Iris pigment epithelial cell (primary cell): ENCODE data around the gene MST1.
A peak's percentile ranks its signal among the peaks of the same experiment; 100 is the strongest.

ENCODE experiments used
- DNase-seq: peaks from one replicate; pipeline ENCODE4 v3.0.0-alpha.2; 2011; ENCODE audit warnings: low read depth

The MST1 gene

DNA sequence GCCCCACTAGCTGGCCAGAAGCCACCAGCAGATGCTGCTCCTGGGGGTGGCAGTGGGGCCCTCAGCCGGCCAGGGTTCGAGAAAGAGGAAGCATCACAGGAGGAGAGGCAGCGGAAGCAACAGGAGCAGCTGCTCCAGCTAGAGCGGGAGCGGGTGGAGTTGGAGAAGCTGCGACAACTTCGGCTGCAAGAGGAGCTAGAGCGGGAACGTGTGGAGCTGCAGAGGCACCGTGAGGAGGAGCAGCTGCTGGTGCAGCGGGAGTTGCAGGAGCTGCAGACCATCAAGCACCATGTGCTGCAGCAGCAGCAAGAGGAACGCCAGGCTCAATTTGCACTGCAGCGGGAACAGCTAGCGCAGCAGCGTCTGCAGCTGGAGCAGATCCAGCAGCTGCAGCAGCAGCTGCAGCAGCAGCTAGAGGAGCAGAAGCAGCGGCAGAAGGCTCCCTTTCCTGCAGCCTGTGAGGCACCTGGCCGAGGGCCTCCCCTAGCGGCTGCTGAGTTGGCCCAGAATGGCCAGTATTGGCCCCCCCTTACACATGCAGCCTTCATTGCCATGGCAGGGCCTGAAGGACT is 32.6 kb downstream of the MST1 start:
- DNase-seq, result no peak

- no peak for DNase-seq
These were observed 33.5 kb downstream of the MST1 start for GRCh38 chr3:49655731-49656285.

- DNase-seq, result no peak
These were observed 34.2 kb downstream of the MST1 start for GRCh38 chr3:49654955-49655556.

GRCh38 chr3:49654176-49654825 is 35.0 kb downstream of the MST1 start:
- DNase-seq, result no peak

DNA sequence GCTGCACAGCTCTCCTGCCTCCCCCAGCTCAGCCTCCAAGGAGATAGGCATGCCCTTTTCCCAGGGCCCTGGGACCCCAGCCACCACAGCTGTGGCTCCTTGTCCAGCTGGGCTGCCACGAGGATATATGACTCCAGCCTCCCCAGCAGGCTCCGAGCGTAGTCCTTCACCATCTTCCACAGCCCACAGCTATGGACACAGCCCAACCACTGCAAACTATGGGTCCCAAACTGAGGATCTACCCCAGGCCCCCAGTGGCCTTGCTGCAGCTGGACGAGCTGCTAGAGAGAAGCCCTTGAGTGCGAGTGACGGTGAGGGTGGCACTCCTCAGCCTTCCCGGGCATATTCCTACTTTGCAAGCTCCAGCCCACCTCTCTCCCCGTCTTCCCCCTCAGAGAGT is 35.7 kb downstream of the MST1 start:
- DNase-seq, result no peak

DNA sequence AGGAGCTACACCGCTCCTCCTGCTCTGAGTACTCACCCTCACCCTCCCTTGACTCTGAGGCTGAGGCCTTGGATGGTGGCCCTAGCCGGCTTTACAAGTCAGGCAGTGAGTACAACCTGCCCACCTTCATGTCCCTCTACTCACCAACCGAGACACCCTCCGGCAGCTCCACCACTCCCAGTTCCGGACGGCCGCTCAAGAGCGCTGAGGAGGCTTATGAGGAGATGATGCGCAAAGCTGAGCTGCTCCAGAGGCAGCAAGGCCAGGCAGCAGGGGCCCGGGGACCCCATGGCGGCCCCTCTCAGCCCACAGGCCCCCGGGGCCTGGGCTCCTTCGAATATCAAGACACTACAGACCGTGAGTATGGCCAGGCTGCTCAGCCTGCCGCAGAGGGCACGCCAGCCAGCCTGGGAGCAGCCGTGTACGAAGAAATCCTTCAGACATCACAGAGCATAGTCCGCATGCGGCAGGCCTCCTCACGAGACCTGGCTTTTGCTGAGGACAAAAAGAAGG is 36.3 kb downstream of the MST1 start:
- no peak for DNase-seq

GRCh38 chr3:49652218-49652902 is 36.9 kb downstream of the MST1 start:
- DNase-seq, result no peak

GRCh38 chr3:49650637-49651036 is 38.6 kb downstream of the MST1 start:
- DNase-seq, result no peak

GRCh38 chr3:49650177-49650576 is 39.1 kb downstream of the MST1 start:
- no peak for DNase-seq

GRCh38 chr3:49649576-49649975 is 39.7 kb downstream of the MST1 start:
- peak; percentile 8 for DNase-seq

GRCh38 chr3:49648354-49649019 is 40.8 kb downstream of the MST1 start:
- DNase-seq, result no peak

GRCh38 chr3:49647741-49648140 is 41.5 kb downstream of the MST1 start:
- DNase-seq, result no peak

DNA sequence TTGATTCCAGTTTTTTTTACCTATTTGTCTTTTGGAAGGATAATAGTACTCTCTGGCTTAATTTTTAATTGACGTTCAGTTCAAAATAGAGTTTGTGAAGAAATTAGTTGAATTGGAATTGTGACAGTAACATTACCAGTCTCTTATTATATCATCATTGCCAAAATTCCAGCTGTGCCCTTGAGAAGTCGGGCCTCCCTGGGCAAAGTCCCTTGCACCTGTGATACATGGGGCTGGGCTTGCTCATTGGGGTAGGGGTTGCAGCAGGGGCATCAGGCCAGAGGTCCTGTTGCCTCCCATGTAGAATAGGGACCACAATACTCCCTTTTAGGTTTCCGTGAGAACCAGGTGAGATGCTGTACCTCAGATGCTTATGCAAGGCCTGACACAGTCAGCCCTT is 43.0 kb downstream of the MST1 start:
- no peak for DNase-seq

DNA sequence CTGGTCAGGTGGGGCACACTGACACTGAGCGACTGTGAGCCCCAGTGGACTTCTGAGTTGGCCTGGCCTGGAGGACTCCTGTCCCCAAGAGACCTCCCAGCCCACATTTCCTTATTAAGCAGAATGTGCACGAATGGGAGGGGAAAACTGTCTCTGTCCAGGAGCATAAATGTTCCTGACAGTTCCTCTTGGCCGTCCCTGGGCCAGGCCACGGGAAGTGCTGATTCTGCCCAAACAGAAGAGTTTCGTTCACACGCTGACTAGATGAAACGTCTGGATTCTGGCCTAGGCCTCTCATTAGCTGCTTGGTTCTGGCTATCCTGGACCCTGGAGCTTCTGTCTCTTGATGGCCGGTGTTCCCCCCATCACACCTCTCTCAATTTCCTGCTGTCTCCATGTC is 44.6 kb downstream of the MST1 start:
- DNase-seq, result no peak

DNA sequence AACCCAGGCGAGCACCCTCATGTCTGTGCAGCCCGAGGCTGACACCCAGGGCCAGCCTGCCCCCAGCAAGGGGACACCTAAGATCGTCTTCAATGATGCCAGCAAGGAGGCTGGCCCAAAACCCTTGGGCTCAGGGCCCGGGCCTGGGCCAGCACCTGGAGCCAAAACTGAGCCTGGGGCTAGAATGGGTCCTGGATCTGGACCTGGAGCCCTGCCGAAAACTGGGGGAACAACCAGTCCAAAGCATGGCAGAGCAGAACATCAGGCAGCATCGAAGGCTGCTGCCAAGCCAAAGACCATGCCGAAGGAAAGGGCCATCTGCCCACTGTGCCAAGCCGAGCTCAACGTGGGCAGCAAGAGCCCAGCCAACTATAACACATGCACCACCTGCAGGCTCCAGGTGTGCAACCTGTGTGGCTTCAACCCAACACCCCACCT is 46.5 kb downstream of the MST1 start:
- DNase-seq, result no peak

GRCh38 chr3:49641921-49642707 is 47.2 kb downstream of the MST1 start:
- no peak for DNase-seq

DNA sequence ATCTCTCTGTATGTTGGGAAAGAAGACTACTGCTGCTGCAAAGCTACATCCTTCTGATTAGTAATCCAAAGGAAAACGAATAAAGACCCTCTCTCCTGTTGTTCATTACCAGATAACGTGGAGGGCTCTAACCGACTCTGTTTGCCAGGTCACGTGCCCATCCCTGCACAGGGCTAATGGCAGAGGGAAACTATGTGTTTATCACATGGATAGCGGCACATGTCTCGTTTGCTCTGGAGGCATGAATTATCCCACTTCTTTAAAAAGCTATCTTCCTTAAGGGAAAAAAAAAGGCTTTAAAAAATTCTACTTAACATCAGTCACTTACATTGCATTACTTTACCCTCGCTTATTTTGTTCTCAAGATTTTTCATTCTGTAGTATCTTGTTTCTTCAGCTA is 48.0 kb downstream of the MST1 start:
- no peak for DNase-seq

DNA sequence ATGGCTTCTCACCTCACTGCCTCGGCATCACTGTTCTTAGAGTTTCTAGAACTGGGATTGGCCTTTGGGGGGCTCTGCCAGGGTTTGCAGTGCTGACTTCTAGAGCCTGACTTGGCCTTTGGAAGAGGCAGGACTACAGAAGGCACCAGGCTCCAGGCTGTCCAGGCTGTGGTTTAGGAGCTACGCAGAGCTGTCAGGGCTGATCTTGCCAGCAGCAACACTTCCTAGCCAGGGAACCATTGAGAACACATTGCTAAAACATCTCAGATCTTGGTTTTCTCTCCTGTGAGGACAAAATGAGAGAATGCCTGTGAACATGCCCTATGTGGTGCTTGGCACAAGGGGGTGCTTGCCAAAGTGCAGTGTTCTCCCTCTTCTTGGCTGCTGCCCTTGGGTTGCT is 49.7 kb downstream of the MST1 start:
- DNase-seq, result no peak

GRCh38 chr3:49638445-49638844 is 50.8 kb downstream of the MST1 start:
- DNase-seq, result peak; percentile 35

DNA sequence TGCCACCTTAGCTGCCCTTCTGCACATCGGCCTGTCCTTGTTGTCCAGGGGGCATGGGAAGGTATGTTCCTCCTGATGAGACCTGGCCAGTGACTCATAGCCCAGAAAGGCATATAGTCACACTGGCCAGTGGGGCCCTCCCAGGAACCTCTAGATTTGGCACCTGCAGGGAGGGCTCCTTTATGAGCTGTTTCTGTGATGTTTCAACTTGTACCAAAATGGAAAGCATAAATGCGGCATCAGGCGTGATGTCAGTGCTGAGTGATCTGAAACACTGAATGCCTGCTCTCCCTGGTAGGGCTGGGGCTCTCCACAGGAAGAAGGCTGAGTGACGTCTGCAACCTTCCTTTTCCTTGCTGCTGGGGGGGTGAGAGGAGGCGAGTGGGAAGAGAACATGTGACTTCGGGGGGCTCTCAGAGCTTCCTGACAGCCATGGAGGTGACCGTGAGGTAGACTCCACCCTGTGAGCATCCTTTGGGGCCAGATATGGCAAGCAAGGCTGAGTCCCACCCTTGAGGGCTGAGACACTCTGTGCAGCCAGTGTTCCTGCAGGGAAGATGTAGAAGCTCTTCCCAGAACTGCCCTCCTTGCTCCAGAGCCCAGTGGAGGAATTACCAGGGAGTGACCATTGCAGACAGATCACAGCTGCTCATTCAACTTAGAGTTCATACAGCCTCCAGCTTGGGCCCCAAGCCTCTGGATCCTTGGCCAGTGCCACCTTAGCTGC is 52.2 kb downstream of the MST1 start:
- DNase-seq, result no peak

DNA sequence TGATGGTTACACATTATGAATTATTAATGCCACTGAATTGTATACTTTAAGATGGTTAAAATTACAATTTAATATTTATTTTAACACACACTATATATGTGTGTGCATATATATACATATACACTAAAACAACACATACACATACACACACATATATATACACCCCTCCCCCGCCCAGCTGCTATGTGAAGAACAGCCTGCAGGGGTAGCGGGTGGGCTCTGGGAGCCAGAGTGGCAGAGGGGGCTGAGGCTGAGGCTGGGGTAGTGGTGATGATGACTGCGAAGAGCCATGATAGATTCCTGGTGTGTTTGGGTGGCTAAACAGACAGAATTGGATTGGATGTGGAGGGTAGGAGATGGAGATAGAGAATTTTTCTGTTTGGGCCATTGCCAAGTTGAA is 54.5 kb downstream of the MST1 start:
- no peak for DNase-seq
